Hematopoietic multipotent progenitor cell treated with erythropoietin and hydrocortisone succinate and interleukin-3 and kit ligand, for 15 days (in vitro differentiated cells): ENCODE data around the gene SPIRE1.

ENCODE experiments used
- DNase-seq: peaks from one replicate; pipeline ENCODE4 v3.0.0-alpha.2; 2015; ENCODE audit warnings: low spot score

Gene SPIRE1

GRCh38 chr18:12657684-12658425 lies at the start of gene SPIRE1:
Gene SPIRE1 (minus strand): TSS chr18:12658107. CDS start chr18:12657866, 241 bp downstream.
- DNase-seq = no peak

GRCh38 chr18:12703664-12704063 lies 45.8 kb upstream of the SPIRE1 start:
- peak; percentile 33 for DNase-seq

- DNase-seq = no peak
Measured at GRCh38 chr18:12703096-12703567, 45.2 kb upstream of the SPIRE1 start.

- peak; percentile 86 for DNase-seq
Measured at GRCh38 chr18:12702221-12703095, 44.6 kb upstream of the SPIRE1 start, which contains the start of the genes CEP76 and PSMG2. Gene CEP76 (minus strand): TSS chr18:12702723. CDS start chr18:12702548, 175 bp downstream. Gene PSMG2 (plus strand): TSS chr18:12703042. CDS start chr18:12703108, 66 bp downstream.

GRCh38 chr18:12701161-12701560 lies 43.3 kb upstream of the SPIRE1 start:
- no peak for DNase-seq

GRCh38 chr18:12699747-12700146 lies 41.8 kb upstream of the SPIRE1 start:
- DNase-seq = no peak

GRCh38 chr18:12694032-12694431 lies 36.1 kb upstream of the SPIRE1 start:
- DNase-seq = no peak

GRCh38 chr18:12692206-12692605 lies 34.3 kb upstream of the SPIRE1 start:
- DNase-seq = no peak

- no peak for DNase-seq
Measured at GRCh38 chr18:12689256-12689850, 31.4 kb upstream of the SPIRE1 start.

GRCh38 chr18:12686100-12686499 lies 28.2 kb upstream of the SPIRE1 start:
- DNase-seq = no peak

GRCh38 chr18:12679183-12679786 lies 21.4 kb upstream of the SPIRE1 start:
- DNase-seq = no peak

- no peak for DNase-seq
Measured at GRCh38 chr18:12668041-12668440, 10.1 kb upstream of the SPIRE1 start.

GRCh38 chr18:12659904-12660605 lies 2.1 kb upstream of the SPIRE1 start:
- peak; percentile 51 for DNase-seq

- DNase-seq = no peak
Measured at GRCh38 chr18:12658426-12659138, 675 bp upstream of the SPIRE1 start.

GRCh38 chr18:12656938-12657683 lies 796 bp downstream of the SPIRE1 start:
- DNase-seq = no peak

GRCh38 chr18:12656605-12656937 lies 1.3 kb downstream of the SPIRE1 start:
- DNase-seq = no peak

GRCh38 chr18:12654971-12655370 lies 2.9 kb downstream of the SPIRE1 start:
- no peak for DNase-seq

- DNase-seq = no peak
Measured at GRCh38 chr18:12652861-12653401, 5.0 kb downstream of the SPIRE1 start.

- DNase-seq = no peak
Measured at GRCh38 chr18:12651651-12652050, 6.3 kb downstream of the SPIRE1 start.

- no peak for DNase-seq
Measured at GRCh38 chr18:12647773-12648172, 10.1 kb downstream of the SPIRE1 start.
